ENCODE results near the gene HNF4A.

DNA sequence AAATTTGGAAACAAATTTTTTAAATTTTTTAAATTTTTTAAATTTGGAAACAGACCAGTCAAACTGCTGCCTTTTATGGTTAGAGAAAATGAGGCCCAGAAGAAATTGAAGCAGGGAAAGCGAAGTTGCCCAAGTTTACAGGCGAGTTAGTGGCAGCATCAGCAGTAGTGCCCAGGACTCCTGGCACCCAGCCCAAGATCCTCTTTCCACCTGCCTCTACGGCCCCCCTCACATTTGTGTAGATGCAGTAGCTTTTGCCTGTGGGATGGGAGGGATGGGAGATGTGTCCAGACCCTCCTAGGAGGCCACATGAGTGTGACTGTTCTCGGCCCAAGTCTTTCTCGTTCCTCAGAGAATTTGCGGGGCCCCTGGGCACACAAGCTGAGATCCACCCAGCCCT is 49.8 kb downstream of the HNF4A start:
- TF ChIP-seq, protein P1, sequence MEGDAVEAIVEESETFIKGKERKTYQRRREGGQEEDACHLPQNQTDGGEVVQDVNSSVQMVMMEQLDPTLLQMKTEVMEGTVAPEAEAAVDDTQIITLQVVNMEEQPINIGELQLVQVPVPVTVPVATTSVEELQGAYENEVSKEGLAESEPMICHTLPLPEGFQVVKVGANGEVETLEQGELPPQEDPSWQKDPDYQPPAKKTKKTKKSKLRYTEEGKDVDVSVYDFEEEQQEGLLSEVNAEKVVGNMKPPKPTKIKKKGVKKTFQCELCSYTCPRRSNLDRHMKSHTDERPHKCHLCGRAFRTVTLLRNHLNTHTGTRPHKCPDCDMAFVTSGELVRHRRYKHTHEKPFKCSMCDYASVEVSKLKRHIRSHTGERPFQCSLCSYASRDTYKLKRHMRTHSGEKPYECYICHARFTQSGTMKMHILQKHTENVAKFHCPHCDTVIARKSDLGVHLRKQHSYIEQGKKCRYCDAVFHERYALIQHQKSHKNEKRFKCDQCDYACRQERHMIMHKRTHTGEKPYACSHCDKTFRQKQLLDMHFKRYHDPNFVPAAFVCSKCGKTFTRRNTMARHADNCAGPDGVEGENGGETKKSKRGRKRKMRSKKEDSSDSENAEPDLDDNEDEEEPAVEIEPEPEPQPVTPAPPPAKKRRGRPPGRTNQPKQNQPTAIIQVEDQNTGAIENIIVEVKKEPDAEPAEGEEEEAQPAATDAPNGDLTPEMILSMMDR (IDR thresholded peaks at IDR 0.05) = no peak
- TF ChIP-seq EZH2 (IDR thresholded peaks at IDR 0.05; ENCODE audit: borderline replicate concordance, insufficient read depth, low read depth, low read length, poor library complexity, severe bottlenecking) = no peak

Measured in B cell (primary cell).